GM18517 (cell line): ENCODE measurements around the gene ABHD2.
A peak's percentile ranks its signal among the peaks of the same experiment; 100 is the strongest.

ENCODE experiments used
- ATAC-seq: cut with Tn5 transposase; IDR thresholded peaks from one replicate; pipeline ENCODE4 v1.9.1; 2021; ENCODE audit warnings: mild to moderate bottlenecking, moderate library complexity; ENCODE audit not compliant: unreplicated experiment

The ABHD2 gene

GRCh38 chr15:89096664-89097063, 8.4 kb downstream of the ABHD2 start:
- no peak for ATAC-seq

DNA sequence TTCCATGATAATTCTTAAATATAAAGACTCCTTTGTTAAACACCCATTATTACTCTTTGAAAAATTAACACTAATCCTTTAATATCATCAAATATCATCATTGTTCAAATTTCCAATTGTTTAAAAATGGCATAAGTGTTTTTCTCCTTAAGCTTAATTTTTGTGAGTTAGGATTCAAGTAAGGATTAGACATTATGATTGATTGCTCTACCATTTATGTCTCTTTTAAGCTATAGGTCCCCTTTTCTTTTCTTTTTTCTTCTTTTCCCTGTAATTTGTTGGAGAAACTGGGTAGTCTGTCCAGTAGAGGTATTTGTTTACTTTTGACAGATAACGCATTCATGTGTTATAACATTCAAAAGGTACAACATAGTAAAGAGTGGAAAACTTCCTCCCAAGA, 9.1 kb downstream of the ABHD2 start:
- ATAC-seq, result no peak

DNA sequence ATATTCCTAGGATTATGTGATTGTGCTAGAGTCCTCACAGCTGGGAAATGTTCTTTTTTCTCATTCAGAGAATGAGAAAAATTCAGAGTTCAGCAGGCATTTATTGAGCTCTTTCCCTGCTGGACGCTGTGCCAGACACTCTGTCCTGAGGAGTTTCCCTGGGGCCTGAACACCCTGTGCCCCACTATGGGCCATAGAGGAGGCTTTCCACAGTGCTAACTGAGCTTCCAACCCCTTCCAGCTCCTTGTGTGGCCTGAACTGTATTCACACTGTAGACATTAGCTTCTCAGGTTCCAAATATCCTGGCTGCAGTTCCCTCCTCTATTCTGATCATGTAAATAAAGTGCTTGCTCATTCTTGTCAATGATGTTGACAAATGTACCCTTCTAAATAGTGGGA, 10.0 kb downstream of the ABHD2 start:
- ATAC-seq, result no peak

- ATAC-seq, result no peak
Measured at GRCh38 chr15:89099968-89100367, 11.7 kb downstream of the ABHD2 start.

DNA sequence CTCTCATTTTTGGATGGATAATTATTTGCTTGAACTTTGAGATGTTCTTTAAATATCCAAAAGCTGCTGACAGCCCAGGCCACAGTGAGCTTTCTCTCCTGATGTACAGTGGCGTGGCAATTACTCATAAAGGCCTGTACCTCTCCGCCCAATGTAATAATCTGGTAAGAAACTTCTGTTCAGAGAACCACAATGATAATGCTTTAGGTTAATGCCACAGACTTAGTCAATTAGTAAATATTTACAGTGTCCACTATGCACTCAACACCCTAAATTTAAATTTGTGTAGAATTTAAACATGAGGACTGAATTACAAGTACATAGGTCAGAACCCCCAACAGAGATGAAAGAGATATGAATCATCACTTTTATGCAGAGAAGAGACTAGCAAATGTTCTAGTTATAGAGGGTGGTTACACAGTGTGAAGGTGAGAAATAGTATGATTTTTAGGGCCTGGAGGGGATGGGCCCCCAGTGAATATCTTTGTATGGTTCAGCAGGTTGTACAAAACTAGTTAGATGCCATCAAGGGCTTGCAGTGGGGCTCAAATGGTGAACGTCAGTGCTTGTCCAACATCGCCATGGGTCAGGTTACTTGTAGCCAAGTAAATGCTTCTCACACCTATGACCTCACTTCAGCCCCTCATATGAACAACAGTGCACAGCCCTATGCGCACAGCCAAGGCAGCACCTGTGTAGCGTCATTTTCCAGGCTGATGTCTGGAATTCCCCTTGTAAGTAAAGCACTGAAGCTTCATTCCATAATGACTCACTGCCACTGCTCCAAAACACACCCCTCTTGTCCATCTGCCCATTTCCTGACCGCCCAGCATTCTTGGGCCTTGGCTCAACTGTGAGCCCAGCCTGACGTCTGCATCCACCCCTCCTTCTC, 13.3 kb downstream of the ABHD2 start:
- ATAC-seq, result no peak

GRCh38 chr15:89103481-89104171, 15.4 kb downstream of the ABHD2 start:
- ATAC-seq, result no peak

DNA sequence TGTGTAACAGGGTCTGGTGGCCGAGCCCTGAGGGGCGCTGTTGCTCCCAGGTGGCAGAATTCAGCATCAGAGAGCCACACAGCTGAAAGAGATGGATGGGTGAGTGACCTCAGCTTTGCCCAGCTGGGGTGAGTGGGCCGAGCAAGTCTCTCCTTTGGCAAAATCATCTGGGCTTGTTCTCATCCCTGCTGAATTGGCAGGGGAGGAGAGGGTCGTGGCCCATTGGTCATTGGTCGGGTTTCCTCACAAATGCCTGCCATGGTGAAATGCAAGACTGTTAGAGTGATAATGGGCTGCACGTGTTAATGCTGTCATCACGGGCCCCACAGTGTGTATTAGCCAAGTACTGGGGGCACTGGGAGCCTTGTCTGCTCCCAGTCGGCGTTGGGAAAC, 15.9 kb downstream of the ABHD2 start:
- no peak for ATAC-seq

- ATAC-seq, result no peak
Measured at GRCh38 chr15:89105147-89105546, 16.9 kb downstream of the ABHD2 start.

GRCh38 chr15:89106200-89106599, 17.9 kb downstream of the ABHD2 start:
- no peak for ATAC-seq

DNA sequence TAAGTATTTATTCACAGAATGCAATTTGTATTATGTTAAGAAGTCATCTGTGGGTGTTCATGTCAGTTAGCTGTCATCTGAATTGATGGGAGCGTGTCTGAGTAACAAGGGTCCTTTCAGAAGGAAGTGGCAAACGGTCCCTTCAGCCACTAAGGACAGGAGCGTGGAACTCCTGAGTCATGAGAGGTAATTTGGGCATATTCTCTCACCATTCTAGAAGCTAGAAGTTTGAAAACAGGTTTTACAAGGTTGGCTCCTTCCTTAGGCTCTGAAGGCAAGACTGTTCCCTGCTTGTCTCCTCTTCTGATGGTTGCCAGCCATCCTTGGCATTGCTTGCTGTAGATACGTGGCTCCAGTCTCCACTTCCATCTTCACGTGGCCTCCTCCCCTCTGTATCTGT, 19.7 kb downstream of the ABHD2 start:
- ATAC-seq, result no peak

DNA sequence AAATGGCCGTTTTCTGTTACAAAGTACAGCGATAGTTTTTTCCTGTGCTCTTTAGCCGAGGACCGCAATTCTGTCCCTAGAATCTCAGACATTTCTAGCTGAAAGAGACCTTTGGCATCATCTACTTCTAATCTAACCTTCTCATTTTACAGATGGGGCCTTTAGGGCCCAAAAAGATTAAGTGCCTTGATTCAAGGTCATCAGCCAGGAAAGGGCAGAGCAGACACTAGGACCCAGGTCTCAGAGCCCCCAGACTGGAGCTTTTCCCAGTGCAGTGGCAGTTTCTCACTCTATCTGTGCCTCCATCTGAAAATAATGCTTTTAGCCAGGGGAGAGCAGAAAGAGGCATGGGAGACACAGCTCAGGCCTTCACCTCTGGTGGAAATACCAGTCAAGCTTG, 20.6 kb downstream of the ABHD2 start:
- no peak for ATAC-seq

GRCh38 chr15:89109238-89109637, 21.0 kb downstream of the ABHD2 start:
- ATAC-seq, result no peak

DNA sequence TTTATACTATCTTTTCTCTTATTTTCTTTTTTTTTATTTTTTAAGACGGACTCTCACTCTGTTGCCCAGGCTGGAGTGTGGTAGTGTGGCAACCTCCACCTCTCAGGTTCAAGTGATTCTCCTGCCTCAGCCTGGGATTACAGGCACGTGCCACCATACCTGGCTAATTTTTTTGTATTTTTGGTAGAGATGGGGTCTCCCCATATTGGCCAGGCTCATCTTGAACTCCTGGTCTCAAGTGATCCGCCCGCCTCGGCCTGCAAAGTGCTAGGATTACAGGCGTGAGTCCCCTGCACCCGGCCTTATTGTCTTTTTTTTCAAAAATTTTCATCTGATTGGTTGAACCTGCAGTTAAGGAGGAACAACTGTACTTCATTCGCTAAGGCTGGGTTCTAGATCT, 21.8 kb downstream of the ABHD2 start:
- no peak for ATAC-seq

DNA sequence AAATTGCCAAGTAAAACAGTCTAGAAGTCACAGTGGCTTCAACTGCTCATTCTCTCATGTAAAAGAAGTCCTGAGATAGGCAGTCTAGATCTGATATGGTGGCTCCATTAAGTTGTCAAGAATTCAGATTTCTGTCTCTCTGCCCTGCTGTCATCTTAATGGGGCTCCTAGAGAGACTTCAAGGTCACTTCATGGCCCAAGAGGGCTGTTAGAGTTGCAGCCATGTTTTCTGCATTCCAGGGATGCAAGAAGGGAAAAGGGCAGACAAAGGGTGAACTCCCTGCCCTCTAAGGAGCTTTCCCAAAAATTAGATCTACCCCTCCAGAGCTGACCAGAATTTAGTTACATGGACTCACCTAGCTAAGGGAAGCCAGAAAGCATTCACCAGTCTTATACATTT, 23.1 kb downstream of the ABHD2 start:
- no peak for ATAC-seq

- ATAC-seq, result no peak
Measured at GRCh38 chr15:89111961-89112340, 23.7 kb downstream of the ABHD2 start.

DNA sequence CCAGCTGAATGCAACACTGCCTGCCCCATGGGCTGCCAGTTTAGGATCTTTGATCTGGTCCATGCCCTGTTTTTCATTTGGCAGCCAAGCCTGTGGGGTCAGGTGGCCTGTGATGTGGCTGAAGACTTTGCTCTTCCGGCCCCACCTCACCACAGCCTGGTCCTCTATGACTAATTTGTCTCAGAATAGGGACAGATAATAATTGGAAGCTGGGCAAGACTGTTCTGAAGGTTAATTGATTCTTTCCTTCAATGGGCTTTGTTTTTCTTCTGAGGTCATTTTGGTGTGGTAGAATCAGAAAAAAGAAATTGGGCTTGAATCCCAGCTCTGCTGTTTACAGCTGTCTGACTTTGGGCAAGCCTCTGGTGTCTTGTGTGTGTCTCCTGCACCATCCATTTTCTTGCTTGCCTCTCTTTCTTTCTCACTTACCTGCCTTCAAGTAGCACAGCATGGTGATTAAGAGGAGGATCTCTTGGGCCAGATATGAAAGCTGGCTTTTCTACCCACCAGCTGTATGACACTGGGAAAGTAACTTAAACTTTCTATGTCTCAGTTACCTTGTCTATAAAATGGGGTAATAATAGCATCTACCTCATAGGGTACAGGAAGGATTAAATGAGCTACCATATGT, 24.2 kb downstream of the ABHD2 start:
- peak; percentile 86 for ATAC-seq

- ATAC-seq, result no peak
Measured at GRCh38 chr15:89113296-89114024, 25.2 kb downstream of the ABHD2 start.

GRCh38 chr15:89114990-89115389, 26.7 kb downstream of the ABHD2 start:
- no peak for ATAC-seq

DNA sequence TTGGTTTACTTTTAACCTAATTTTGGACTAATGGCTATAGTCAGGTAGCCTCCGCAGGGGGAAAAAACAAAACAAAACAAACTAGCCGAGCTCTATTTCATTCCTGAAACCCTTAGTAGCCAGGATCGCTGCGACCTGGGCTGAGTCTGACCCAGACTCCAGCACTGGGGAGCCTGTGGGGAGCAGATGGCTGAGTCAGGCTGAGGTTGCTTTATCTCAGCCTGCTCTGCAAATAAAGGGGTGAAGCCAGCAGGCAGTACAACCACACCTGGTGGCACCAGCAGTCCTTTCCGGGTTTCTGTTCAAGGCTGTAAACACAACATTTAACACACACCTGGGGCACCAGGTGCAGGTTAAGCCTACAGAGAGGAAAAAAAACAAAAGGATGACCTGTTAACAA, 27.3 kb downstream of the ABHD2 start:
- no peak for ATAC-seq

- no peak for ATAC-seq
Measured at GRCh38 chr15:89116404-89116803, 28.1 kb downstream of the ABHD2 start.

- ATAC-seq, result no peak
Measured at GRCh38 chr15:89117790-89118189, 29.5 kb downstream of the ABHD2 start.
